Measurements from ENCODE around the gene ELOVL6. TPM values are rescaled to one million over a fixed set of nuclear protein-coding genes. Genes with fewer than 3 reads are reported as not detected.

ELOVL6 gene
- total RNA-seq, 1 experiment from 2014 or later = 2.2 TPM

DNA sequence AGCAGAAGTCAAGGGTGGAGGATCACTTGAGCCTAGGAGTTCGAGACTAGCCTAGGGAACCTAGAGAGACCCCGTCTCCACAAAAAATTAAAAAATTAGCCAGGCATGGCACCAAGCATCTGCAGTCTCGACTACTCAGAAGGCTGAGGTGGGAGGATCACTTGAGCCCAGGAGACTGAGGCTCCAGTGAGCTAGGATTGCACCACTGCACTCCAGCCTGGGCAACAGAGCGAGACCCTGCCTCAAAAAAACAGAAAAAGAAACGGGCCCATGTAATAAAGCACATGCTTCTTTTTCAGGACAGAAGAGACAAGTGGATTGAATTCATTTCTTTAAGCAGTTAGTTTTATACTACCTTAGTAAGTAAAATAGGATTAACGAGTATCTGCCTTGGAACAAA lies 42.0 kb downstream of the ELOVL6 start:
- DNase-seq = no peak
- H3K36me3 ChIP-seq (ENCODE audit: low read depth, low read length) = no peaks in the 10 kb centered on the region
- CTCF ChIA-PET = no interaction called here
- 0 out of 2 replicates have a peak, but pooled peaks cover 2% of the 10 kb centered on the region for H3K79me2 ChIP-seq (ENCODE audit: low read length)
- no peak for ATAC-seq
- no peak overlapping the region for H3K9ac ChIP-seq (ENCODE audit: low read length)
- intact Hi-C loops (cut with micrococcal nuclease) = no loop called here
- no TSS peak for BruUV-seq (replicated peaks)
- TF ChIP-seq EZH2 (IDR thresholded peaks at IDR 0.05; ENCODE audit: low read length, unreplicated experiment) (no peak), EZH2phosphoT487 (IDR thresholded peaks at IDR 0.05; ENCODE audit: borderline replicate concordance, low read length) (no peak)
- TF ChIP-seq, protein P1, sequence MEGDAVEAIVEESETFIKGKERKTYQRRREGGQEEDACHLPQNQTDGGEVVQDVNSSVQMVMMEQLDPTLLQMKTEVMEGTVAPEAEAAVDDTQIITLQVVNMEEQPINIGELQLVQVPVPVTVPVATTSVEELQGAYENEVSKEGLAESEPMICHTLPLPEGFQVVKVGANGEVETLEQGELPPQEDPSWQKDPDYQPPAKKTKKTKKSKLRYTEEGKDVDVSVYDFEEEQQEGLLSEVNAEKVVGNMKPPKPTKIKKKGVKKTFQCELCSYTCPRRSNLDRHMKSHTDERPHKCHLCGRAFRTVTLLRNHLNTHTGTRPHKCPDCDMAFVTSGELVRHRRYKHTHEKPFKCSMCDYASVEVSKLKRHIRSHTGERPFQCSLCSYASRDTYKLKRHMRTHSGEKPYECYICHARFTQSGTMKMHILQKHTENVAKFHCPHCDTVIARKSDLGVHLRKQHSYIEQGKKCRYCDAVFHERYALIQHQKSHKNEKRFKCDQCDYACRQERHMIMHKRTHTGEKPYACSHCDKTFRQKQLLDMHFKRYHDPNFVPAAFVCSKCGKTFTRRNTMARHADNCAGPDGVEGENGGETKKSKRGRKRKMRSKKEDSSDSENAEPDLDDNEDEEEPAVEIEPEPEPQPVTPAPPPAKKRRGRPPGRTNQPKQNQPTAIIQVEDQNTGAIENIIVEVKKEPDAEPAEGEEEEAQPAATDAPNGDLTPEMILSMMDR (conservative IDR thresholded peaks at IDR 0.05; ENCODE audit: low read depth, low read length) = no peak
- H3K4me2 ChIP-seq (ENCODE audit: low read length) = no peak overlapping the region
- POLR2A ChIA-PET (ENCODE audit: unreplicated experiment) = no interaction called here
- H3K27ac ChIP-seq (ENCODE audit: low read length) = no peak overlapping the region
- no peaks in the 10 kb centered on the region for H4K20me1 ChIP-seq (ENCODE audit: low read length)
- no peaks in the 10 kb centered on the region for H3K9me2 ChIP-seq (replicated peaks; ENCODE audit: low read length)
- no peak overlapping the region for H2AFZ ChIP-seq (ENCODE audit: low read length)
- no peaks in the 10 kb centered on the region for H3K27me3 ChIP-seq (ENCODE audit: low read length)
- no peaks in the 10 kb centered on the region for H3K9me3 ChIP-seq (ENCODE audit: low read length)
- H3K4me1 ChIP-seq (ENCODE audit: insufficient read depth, low read length) = peaks cover 23% of the 10 kb centered on the region
- H3K4me3 ChIP-seq (ENCODE audit: low read length) = no peak overlapping the region
- H3F3A ChIP-seq (ENCODE audit: low read length, unreplicated experiment) = no peaks in the 10 kb centered on the region

- DNase-seq (no peak), ATAC-seq (no peak)
- ChIA-PET POLR2A (ENCODE audit: unreplicated experiment) (no interaction called here), CTCF (no interaction called here)
- no peak overlapping the region for H3K27ac ChIP-seq (ENCODE audit: low read length)
- no peak overlapping the region for H3K4me2 ChIP-seq (ENCODE audit: low read length)
- H2AFZ ChIP-seq (ENCODE audit: low read length) = no peak overlapping the region
- no peak overlapping the region for H3K9ac ChIP-seq (ENCODE audit: low read length)
- BruUV-seq (replicated peaks) = no TSS peak
- intact Hi-C loops (cut with micrococcal nuclease) = no loop called here
- H3K4me3 ChIP-seq (ENCODE audit: low read length) = no peak overlapping the region
- H3K27me3 ChIP-seq (ENCODE audit: low read length) = no peaks in the 10 kb centered on the region
- no peaks in the 10 kb centered on the region for H3K9me3 ChIP-seq (ENCODE audit: low read length)
- TF ChIP-seq, protein P1 (conservative IDR thresholded peaks at IDR 0.05; ENCODE audit: low read depth, low read length) = no peak
- no peak for TF ChIP-seq EZH2phosphoT487 (IDR thresholded peaks at IDR 0.05; ENCODE audit: borderline replicate concordance, low read length)
- TF ChIP-seq EZH2 (IDR thresholded peaks at IDR 0.05; ENCODE audit: low read length, unreplicated experiment) = no peak
- H3F3A ChIP-seq (ENCODE audit: low read length, unreplicated experiment) = no peaks in the 10 kb centered on the region
- H3K9me2 ChIP-seq (replicated peaks; ENCODE audit: low read length) = no peaks in the 10 kb centered on the region
- peaks cover 23% of the 10 kb centered on the region for H3K4me1 ChIP-seq (ENCODE audit: insufficient read depth, low read length)
- no peaks in the 10 kb centered on the region for H4K20me1 ChIP-seq (ENCODE audit: low read length)
- no peaks in the 10 kb centered on the region for H3K36me3 ChIP-seq (ENCODE audit: low read depth, low read length)
- H3K79me2 ChIP-seq (ENCODE audit: low read length) = 0 out of 2 replicates have a peak, but pooled peaks cover 2% of the 10 kb centered on the region
Measured at GRCh38 chr4:110155654-110156053, 42.8 kb downstream of the ELOVL6 start.

GRCh38 chr4:110154582-110154981 lies 43.8 kb downstream of the ELOVL6 start:
- TF ChIP-seq EZH2 (IDR thresholded peaks at IDR 0.05; ENCODE audit: low read length, unreplicated experiment) (no peak), EZH2phosphoT487 (IDR thresholded peaks at IDR 0.05; ENCODE audit: borderline replicate concordance, low read length) (no peak)
- TF ChIP-seq, protein P1 (conservative IDR thresholded peaks at IDR 0.05; ENCODE audit: low read depth, low read length) = no peak
- H4K20me1 ChIP-seq (ENCODE audit: low read length) = no peaks in the 10 kb centered on the region
- H3K27ac ChIP-seq (ENCODE audit: low read length) = no peak overlapping the region
- ATAC-seq (no peak), DNase-seq (no peak)
- no peaks in the 10 kb centered on the region for H3K36me3 ChIP-seq (ENCODE audit: low read depth, low read length)
- CTCF ChIA-PET = interaction anchor here (0.6 kb wide), 1 partner anchor 982 kb away, joined by 4 read pairs; no protein-coding TSS in a partner anchor
- intact Hi-C loops (cut with micrococcal nuclease) = no loop called here
- H3K9me2 ChIP-seq (replicated peaks; ENCODE audit: low read length) = no peaks in the 10 kb centered on the region
- no TSS peak for BruUV-seq (replicated peaks)
- H2AFZ ChIP-seq (ENCODE audit: low read length) = no peak overlapping the region
- no peaks in the 10 kb centered on the region for H3K9me3 ChIP-seq (ENCODE audit: low read length)
- H3K4me2 ChIP-seq (ENCODE audit: low read length) = no peak overlapping the region
- H3K4me3 ChIP-seq (ENCODE audit: low read length) = no peak overlapping the region
- no peaks in the 10 kb centered on the region for H3F3A ChIP-seq (ENCODE audit: low read length, unreplicated experiment)
- POLR2A ChIA-PET (ENCODE audit: unreplicated experiment) = no interaction called here
- H3K79me2 ChIP-seq (ENCODE audit: low read length) = 0 out of 2 replicates have a peak, but pooled peaks cover 1% of the 10 kb centered on the region
- H3K9ac ChIP-seq (ENCODE audit: low read length) = no peak overlapping the region
- no peaks in the 10 kb centered on the region for H3K27me3 ChIP-seq (ENCODE audit: low read length)
- H3K4me1 ChIP-seq (ENCODE audit: insufficient read depth, low read length) = peaks cover 16% of the 10 kb centered on the region
